ENCODE data around the gene DHDH. TPM values are rescaled to one million over a fixed set of nuclear protein-coding genes. Genes with fewer than 3 reads are reported as not detected.

Gene DHDH
- total and polyA plus RNA-seq, 2 of the 13 experiments (the other 11 are each of a cell fraction or from before 2014, with no cell fraction given), result 0.13 to 0.91 TPM

DNA sequence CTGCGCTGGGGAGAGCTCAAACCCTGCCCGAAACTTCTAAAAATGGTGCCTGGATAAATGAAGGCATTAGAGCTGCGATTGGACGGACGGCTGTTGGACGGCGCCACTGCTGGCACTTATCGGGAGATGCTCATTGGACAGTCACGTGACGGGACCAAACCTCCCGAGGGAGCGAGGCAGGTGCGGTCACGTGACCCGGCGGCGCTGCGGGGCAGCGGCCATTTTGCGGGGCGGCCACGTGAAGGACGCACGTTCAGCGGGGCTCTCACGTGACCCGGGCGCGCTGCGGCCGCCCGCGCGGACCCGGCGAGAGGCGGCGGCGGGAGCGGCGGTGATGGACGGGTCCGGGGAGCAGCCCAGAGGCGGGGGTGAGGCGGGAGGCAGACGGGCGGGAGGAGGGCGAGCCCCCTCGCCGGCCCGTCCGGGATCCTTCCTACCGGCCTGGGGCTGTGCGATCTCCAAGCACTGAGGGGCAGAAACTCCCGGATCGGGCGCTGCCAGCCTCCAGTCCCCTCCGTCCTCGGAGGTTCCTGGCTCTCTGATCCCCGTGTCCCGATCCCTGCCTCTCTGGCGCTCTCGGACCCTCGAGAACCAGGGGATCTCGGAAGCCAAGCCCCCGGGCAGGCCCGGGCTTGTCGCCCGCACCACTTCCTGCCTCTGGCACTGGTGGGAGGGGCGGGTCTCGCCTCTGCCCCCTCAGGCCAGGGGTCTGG, 21.3 kb downstream of the DHDH start, which contains the start of gene BAX (continued):
- TF ChIP-seq, protein P1, sequence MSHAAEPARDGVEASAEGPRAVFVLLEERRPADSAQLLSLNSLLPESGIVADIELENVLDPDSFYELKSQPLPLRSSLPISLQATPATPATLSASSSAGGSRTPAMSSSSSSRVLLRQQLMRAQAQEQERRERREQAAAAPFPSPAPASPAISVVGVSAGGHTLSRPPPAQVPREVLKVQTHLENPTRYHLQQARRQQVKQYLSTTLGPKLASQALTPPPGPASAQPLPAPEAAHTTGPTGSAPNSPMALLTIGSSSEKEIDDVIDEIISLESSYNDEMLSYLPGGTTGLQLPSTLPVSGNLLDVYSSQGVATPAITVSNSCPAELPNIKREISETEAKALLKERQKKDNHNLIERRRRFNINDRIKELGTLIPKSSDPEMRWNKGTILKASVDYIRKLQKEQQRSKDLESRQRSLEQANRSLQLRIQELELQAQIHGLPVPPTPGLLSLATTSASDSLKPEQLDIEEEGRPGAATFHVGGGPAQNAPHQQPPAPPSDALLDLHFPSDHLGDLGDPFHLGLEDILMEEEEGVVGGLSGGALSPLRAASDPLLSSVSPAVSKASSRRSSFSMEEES (CRISPR knock-in tag; IDR thresholded peaks at IDR 0.05), result peak; percentile 96
- no peak for TF ChIP-seq ZKSCAN1 (IDR thresholded peaks at IDR 0.05; ENCODE audit: low read length)
- TF ChIP-seq ZNF333 (CRISPR knock-in tag; IDR thresholded peaks at IDR 0.05; ENCODE audit: borderline replicate concordance), result no peak; the same call in 1 of the 2 replicates
- no peak for TF ChIP-seq HNRNPUL1 (IDR thresholded peaks at IDR 0.05; ENCODE audit: low read depth, low read length)
- TF ChIP-seq TOPORS (CRISPR knock-in tag; IDR thresholded peaks at IDR 0.05), result no peak
- no peak for TF ChIP-seq RBAK (CRISPR knock-in tag; IDR thresholded peaks at IDR 0.05)
- TF ChIP-seq REL (CRISPR knock-in tag; conservative IDR thresholded peaks at IDR 0.05), result no peak
- no peak for TF ChIP-seq IKZF1 (IDR thresholded peaks at IDR 0.05)
- TF ChIP-seq, protein P2, sequence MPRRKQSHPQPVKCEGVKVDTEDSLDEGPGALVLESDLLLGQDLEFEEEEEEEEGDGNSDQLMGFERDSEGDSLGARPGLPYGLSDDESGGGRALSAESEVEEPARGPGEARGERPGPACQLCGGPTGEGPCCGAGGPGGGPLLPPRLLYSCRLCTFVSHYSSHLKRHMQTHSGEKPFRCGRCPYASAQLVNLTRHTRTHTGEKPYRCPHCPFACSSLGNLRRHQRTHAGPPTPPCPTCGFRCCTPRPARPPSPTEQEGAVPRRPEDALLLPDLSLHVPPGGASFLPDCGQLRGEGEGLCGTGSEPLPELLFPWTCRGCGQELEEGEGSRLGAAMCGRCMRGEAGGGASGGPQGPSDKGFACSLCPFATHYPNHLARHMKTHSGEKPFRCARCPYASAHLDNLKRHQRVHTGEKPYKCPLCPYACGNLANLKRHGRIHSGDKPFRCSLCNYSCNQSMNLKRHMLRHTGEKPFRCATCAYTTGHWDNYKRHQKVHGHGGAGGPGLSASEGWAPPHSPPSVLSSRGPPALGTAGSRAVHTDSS (CRISPR knock-in tag; conservative IDR thresholded peaks at IDR 0.05), result no peak
- TF ChIP-seq ZFP90 (CRISPR knock-in tag; IDR thresholded peaks at IDR 0.05; ENCODE audit: borderline replicate concordance), result peak; percentile 66
- TF ChIP-seq, protein P3, sequence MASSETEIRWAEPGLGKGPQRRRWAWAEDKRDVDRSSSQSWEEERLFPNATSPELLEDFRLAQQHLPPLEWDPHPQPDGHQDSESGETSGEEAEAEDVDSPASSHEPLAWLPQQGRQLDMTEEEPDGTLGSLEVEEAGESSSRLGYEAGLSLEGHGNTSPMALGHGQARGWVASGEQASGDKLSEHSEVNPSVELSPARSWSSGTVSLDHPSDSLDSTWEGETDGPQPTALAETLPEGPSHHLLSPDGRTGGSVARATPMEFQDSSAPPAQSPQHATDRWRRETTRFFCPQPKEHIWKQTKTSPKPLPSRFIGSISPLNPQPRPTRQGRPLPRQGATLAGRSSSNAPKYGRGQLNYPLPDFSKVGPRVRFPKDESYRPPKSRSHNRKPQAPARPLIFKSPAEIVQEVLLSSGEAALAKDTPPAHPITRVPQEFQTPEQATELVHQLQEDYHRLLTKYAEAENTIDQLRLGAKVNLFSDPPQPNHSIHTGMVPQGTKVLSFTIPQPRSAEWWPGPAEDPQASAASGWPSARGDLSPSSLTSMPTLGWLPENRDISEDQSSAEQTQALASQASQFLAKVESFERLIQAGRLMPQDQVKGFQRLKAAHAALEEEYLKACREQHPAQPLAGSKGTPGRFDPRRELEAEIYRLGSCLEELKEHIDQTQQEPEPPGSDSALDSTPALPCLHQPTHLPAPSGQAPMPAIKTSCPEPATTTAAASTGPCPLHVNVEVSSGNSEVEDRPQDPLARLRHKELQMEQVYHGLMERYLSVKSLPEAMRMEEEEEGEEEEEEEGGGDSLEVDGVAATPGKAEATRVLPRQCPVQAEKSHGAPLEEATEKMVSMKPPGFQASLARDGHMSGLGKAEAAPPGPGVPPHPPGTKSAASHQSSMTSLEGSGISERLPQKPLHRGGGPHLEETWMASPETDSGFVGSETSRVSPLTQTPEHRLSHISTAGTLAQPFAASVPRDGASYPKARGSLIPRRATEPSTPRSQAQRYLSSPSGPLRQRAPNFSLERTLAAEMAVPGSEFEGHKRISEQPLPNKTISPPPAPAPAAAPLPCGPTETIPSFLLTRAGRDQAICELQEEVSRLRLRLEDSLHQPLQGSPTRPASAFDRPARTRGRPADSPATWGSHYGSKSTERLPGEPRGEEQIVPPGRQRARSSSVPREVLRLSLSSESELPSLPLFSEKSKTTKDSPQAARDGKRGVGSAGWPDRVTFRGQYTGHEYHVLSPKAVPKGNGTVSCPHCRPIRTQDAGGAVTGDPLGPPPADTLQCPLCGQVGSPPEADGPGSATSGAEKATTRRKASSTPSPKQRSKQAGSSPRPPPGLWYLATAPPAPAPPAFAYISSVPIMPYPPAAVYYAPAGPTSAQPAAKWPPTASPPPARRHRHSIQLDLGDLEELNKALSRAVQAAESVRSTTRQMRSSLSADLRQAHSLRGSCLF (CRISPR knock-in tag; IDR thresholded peaks at IDR 0.05; ENCODE audit: borderline replicate concordance), result no peak
- no peak for TF ChIP-seq GABPA (IDR thresholded peaks at IDR 0.05; ENCODE audit: low read depth, low read length)
- TF ChIP-seq GABPA (CRISPR knock-in tag; IDR thresholded peaks at IDR 0.05; ENCODE audit: low read depth), result peak; percentile 48
- peak; percentile 80 for TF ChIP-seq RFXAP (CRISPR knock-in tag; IDR thresholded peaks at IDR 0.05; ENCODE audit: borderline replicate concordance)
- no peak; the same call in 1 of the 2 replicates for TF ChIP-seq ZNF598 (CRISPR knock-in tag; IDR thresholded peaks at IDR 0.05; ENCODE audit: borderline replicate concordance)
- no peak for TF ChIP-seq XBP1 (CRISPR knock-in tag; IDR thresholded peaks at IDR 0.05)
- TF ChIP-seq KAT2B (IDR thresholded peaks at IDR 0.05; ENCODE audit: borderline replicate concordance, low read depth, low read length), result no peak
- TF ChIP-seq, protein P4, sequence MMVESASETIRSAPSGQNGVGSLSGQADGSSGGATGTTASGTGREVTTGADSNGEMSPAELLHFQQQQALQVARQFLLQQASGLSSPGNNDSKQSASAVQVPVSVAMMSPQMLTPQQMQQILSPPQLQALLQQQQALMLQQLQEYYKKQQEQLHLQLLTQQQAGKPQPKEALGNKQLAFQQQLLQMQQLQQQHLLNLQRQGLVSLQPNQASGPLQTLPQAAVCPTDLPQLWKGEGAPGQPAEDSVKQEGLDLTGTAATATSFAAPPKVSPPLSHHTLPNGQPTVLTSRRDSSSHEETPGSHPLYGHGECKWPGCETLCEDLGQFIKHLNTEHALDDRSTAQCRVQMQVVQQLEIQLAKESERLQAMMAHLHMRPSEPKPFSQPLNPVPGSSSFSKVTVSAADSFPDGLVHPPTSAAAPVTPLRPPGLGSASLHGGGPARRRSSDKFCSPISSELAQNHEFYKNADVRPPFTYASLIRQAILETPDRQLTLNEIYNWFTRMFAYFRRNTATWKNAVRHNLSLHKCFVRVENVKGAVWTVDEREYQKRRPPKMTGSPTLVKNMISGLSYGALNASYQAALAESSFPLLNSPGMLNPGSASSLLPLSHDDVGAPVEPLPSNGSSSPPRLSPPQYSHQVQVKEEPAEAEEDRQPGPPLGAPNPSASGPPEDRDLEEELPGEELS (CRISPR knock-in tag; IDR thresholded peaks at IDR 0.05), result 0 out of 2 replicates have a peak, but pooled peaks have one; percentile 14
- no peak for TF ChIP-seq ZNF44 (CRISPR knock-in tag; IDR thresholded peaks at IDR 0.05)
- peak; percentile 62; the same call in 1 of the 2 replicates for TF ChIP-seq CAMTA2 (CRISPR knock-in tag; IDR thresholded peaks at IDR 0.05; ENCODE audit: borderline replicate concordance)
- no peak for TF ChIP-seq KMT2B (CRISPR knock-in tag; IDR thresholded peaks at IDR 0.05)
